Mesendoderm (in vitro differentiated cells): ENCODE measurements around the gene CRABP2.

Source experiments
- DNase-seq: peaks from one replicate; pipeline ENCODE4 v3.0.0; 2013
- H2AK5ac ChIP-seq: 2 replicates; pipeline ENCODE4 v1.6.1; 2013; ENCODE audit warnings: low read length, inconsistent platforms
- H2BK120ac ChIP-seq: 2 replicates; pipeline ENCODE4 v1.6.1; 2013; ENCODE audit warnings: low read depth, mild to moderate bottlenecking, low read length, moderate library complexity, mixed read lengths
- H2BK15ac ChIP-seq: replicated peaks from 2 replicates; pipeline ENCODE4 v1.6.1; 2013; ENCODE audit warnings: low read depth, mild to moderate bottlenecking, moderate library complexity
- H2BK5ac ChIP-seq: 2 replicates; pipeline ENCODE4 v1.6.1; 2013; ENCODE audit warnings: low read length, inconsistent platforms
- H3K18ac ChIP-seq: 2 replicates; pipeline ENCODE4 v1.6.1; 2013; ENCODE audit warnings: mild to moderate bottlenecking, low read length, mixed read lengths
- H3K23ac ChIP-seq: one replicate; pipeline ENCODE4 v1.6.1; 2013; ENCODE audit warnings: low read length
- H3K27ac ChIP-seq: 2 replicates; pipeline ENCODE4 v1.5.1; 2013; ENCODE audit warnings: low read depth, mild to moderate bottlenecking, inconsistent platforms, low read length, moderate library complexity
- H3K27me3 ChIP-seq: 2 replicates; pipeline ENCODE4 v1.6.1; 2013; ENCODE audit warnings: low read length, control low read depth, mild to moderate bottlenecking, inconsistent platforms; ENCODE audit not compliant: insufficient read depth, poor library complexity
- H3K36me3 ChIP-seq: 2 replicates; pipeline ENCODE4 v1.6.1; 2013; ENCODE audit warnings: low read length, inconsistent platforms; ENCODE audit not compliant: control insufficient read depth, insufficient read depth
- H3K4ac ChIP-seq: one replicate; pipeline ENCODE4 v1.6.1; 2013; ENCODE audit warnings: low read depth, mild to moderate bottlenecking, low read length, moderate library complexity
- H3K4me1 ChIP-seq: 2 replicates; pipeline ENCODE4 v1.6.1; 2013; ENCODE audit warnings: low read depth, low read length, inconsistent platforms; ENCODE audit not compliant: control insufficient read depth
- H3K4me2 ChIP-seq: 2 replicates; pipeline ENCODE4 v1.6.1; 2013; ENCODE audit warnings: low read length
- H3K4me3 ChIP-seq: 2 replicates; pipeline ENCODE4 v1.5.1; 2013; ENCODE audit warnings: mild to moderate bottlenecking, low read length
- H3K56ac ChIP-seq: one replicate; pipeline ENCODE4 v1.6.1; 2013; ENCODE audit warnings: low read length
- H3K79me1 ChIP-seq: 2 replicates; pipeline ENCODE4 v1.6.1; 2013; ENCODE audit warnings: low read length, inconsistent platforms
- H3K79me2 ChIP-seq: 2 replicates; pipeline ENCODE4 v1.6.1; 2013; ENCODE audit warnings: mild to moderate bottlenecking, low read length; ENCODE audit not compliant: control insufficient read depth, insufficient read depth
- H3K9ac ChIP-seq: 2 replicates; pipeline ENCODE4 v1.6.1; 2013; ENCODE audit warnings: low read length, inconsistent platforms
- H4K5ac ChIP-seq: one replicate; pipeline ENCODE4 v1.6.1; 2013; ENCODE audit warnings: low read length
- H4K8ac ChIP-seq: one replicate; pipeline ENCODE4 v1.6.1; 2013; ENCODE audit warnings: low read depth, mild to moderate bottlenecking, control low read depth, low read length, moderate library complexity
- WGBS: extraction: QIAGEN DNeasy Blood & Tissue Kit; methylation state at CpG from one replicate; pipeline ENCODE4 v1.1.7; 2013; ENCODE audit warnings: low lambda C conversion rate, missing lambda C conversion rate; ENCODE audit not compliant: insufficient coverage; ENCODE audit errors: extremely low coverage; 5-methylcytosine and 5-hydroxymethylcytosine counted together

CRABP2 gene

GRCh38 chr1:156665539-156665938 lies 39.8 kb downstream of the CRABP2 start:
- no peak overlapping the region for H3K4me3 ChIP-seq
- peak overlapping the region; percentile 25 for H2BK5ac ChIP-seq
- no peak for DNase-seq
- H3K18ac ChIP-seq = peak overlapping the region; percentile 42
- peak overlapping the region; percentile 61 for H2AK5ac ChIP-seq
- H3K4me1 ChIP-seq = peaks cover 25% of the 10 kb centered on the region
- H3K4me2 ChIP-seq = no peak overlapping the region
- no peaks in the 10 kb centered on the region for H3K79me2 ChIP-seq
- peak overlapping the region; percentile 18 for H2BK120ac ChIP-seq
- H3K27ac ChIP-seq = peak overlapping the region; percentile 74
- no CpG with 5 or more reads among the region's 3 CpGs for WGBS
- H3K23ac ChIP-seq = no peak overlapping the region
- no peak overlapping the region for H2BK15ac ChIP-seq
- no peaks in the 10 kb centered on the region for H3K36me3 ChIP-seq
- H3K9ac ChIP-seq = peak overlapping the region; percentile 44
- H3K27me3 ChIP-seq = no peaks in the 10 kb centered on the region
- H4K5ac ChIP-seq = no peak overlapping the region
- H3K79me1 ChIP-seq = no peaks in the 10 kb centered on the region
- H4K8ac ChIP-seq = no peak overlapping the region
- peak overlapping the region; percentile 5 for H3K4ac ChIP-seq
- H3K56ac ChIP-seq = peak overlapping the region; percentile 64

GRCh38 chr1:156664767-156665411 lies 40.5 kb downstream of the CRABP2 start:
- Histone ChIP-seq H3K4ac (peak overlapping the region; percentile 46), H3K18ac (peak overlapping the region; percentile 72), H3K56ac (peak overlapping the region; percentile 64), H2AK5ac (no peak overlapping the region), H3K4me3 (no peak overlapping the region), H3K27me3 (no peaks in the 10 kb centered on the region), H2BK5ac (no peak overlapping the region), H2BK120ac (no peak overlapping the region), H2BK15ac (no peak overlapping the region), H4K5ac (no peak overlapping the region), H3K27ac (peak overlapping the region; percentile 74), H4K8ac (no peak overlapping the region), H3K79me2 (no peaks in the 10 kb centered on the region), H3K36me3 (no peaks in the 10 kb centered on the region), H3K4me1 (peaks cover 29% of the 10 kb centered on the region), H3K23ac (peak overlapping the region; percentile 34), H3K4me2 (no peak overlapping the region), H3K79me1 (no peaks in the 10 kb centered on the region), H3K9ac (peak overlapping the region; percentile 44)
- peak; percentile 91 for DNase-seq
- no CpG with 5 or more reads among the region's 16 CpGs for WGBS

DNA sequence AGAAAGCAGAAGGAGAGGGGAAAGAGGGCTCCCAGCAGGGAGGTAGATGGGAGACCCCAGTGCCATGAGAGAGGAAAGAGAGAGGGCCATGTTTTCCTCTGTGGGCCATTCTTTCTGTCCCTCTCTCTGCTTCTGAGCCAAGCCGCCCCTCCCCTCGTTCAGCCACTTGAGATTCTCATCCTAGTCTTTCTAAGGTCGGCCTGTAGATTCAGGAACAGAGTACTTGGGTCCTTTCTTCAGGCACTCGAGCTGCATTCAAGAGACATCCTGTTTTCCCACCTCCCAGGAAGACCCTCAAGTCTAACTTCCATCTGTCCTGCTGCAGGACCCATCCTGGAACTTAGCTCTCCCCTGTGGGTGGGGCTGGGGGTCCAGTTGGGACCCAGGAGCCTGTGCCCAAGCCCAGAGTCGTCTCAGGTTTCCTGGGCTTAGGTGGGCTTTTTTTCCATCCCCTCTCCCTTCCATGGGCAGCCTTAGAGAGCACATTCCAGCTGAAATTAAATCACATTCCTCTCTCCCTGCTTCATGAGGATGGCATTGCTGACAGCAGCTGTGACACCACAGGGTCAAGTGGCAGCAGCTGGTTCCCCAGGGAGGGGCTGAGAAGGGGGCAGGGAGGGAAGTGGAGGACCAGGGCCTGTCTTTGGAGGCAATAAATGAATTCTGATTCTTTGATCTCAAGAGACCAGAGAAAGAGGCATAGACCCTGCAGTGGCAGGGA lies 41.2 kb downstream of the CRABP2 start:
- WGBS = no CpG with 5 or more reads among the region's 5 CpGs
- H3K79me1 ChIP-seq = no peaks in the 10 kb centered on the region
- no peak overlapping the region for H2AK5ac ChIP-seq
- no peak overlapping the region for H4K8ac ChIP-seq
- H3K4ac ChIP-seq = peak overlapping the region; percentile 79
- peak overlapping the region; percentile 72 for H3K18ac ChIP-seq
- no peak overlapping the region for H3K4me3 ChIP-seq
- no peak overlapping the region for H2BK15ac ChIP-seq
- H3K4me2 ChIP-seq = no peak overlapping the region
- no peak overlapping the region for H2BK5ac ChIP-seq
- H3K36me3 ChIP-seq = no peaks in the 10 kb centered on the region
- peak overlapping the region; percentile 31 for H3K9ac ChIP-seq
- no peak overlapping the region for H3K23ac ChIP-seq
- H3K27me3 ChIP-seq = no peaks in the 10 kb centered on the region
- DNase-seq = peak; percentile 93
- H3K27ac ChIP-seq = peak overlapping the region; percentile 40
- peaks cover 29% of the 10 kb centered on the region for H3K4me1 ChIP-seq
- peak overlapping the region; percentile 7 for H2BK120ac ChIP-seq
- H3K56ac ChIP-seq = peak overlapping the region; percentile 53
- H3K79me2 ChIP-seq = no peaks in the 10 kb centered on the region
- H4K5ac ChIP-seq = no peak overlapping the region

GRCh38 chr1:156663178-156663577 lies 42.2 kb downstream of the CRABP2 start:
- WGBS = no CpG with 5 or more reads among the region's 5 CpGs
- peak overlapping the region; percentile 35 for H2BK120ac ChIP-seq
- H3K79me1 ChIP-seq = no peaks in the 10 kb centered on the region
- peak overlapping the region; percentile 79 for H3K4ac ChIP-seq
- H3K4me1 ChIP-seq = peaks cover 27% of the 10 kb centered on the region
- H3K27ac ChIP-seq = peak overlapping the region; percentile 92
- peak overlapping the region; percentile 71 for H3K56ac ChIP-seq
- H3K27me3 ChIP-seq = no peaks in the 10 kb centered on the region
- H4K5ac ChIP-seq = no peak overlapping the region
- H4K8ac ChIP-seq = no peak overlapping the region
- peak; percentile 71 for DNase-seq
- H3K9ac ChIP-seq = peak overlapping the region; percentile 33
- no peaks in the 10 kb centered on the region for H3K79me2 ChIP-seq
- peak overlapping the region; percentile 72 for H3K18ac ChIP-seq
- no peaks in the 10 kb centered on the region for H3K36me3 ChIP-seq
- H2BK15ac ChIP-seq = no peak overlapping the region
- H3K4me2 ChIP-seq = no peak overlapping the region
- H3K23ac ChIP-seq = no peak overlapping the region
- no peak overlapping the region for H3K4me3 ChIP-seq
- peak overlapping the region; percentile 61 for H2BK5ac ChIP-seq
- H2AK5ac ChIP-seq = no peak overlapping the region

DNA sequence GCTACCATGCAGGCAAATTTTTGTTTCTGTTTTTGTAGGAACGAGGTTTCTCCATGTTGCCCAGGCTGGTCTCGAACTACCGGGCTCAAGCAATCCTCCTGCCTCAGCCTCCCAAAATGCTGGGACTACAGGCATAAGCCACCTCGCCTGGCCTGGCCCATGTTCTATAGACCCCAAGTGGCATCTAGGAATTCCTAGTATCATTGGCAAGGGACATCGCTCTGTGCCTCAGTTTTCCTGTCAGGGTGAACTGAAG lies 42.7 kb downstream of the CRABP2 start:
- H2BK120ac ChIP-seq = no peak overlapping the region
- H3K4me3 ChIP-seq = no peak overlapping the region
- peak overlapping the region; percentile 79 for H3K4ac ChIP-seq
- H3K27ac ChIP-seq = peak overlapping the region; percentile 92
- no peak overlapping the region for H4K8ac ChIP-seq
- H4K5ac ChIP-seq = no peak overlapping the region
- peak overlapping the region; percentile 65 for H3K18ac ChIP-seq
- no peak overlapping the region for H3K23ac ChIP-seq
- WGBS = no CpG with 5 or more reads among the region's 5 CpGs
- H2BK5ac ChIP-seq = no peak overlapping the region
- no peaks in the 10 kb centered on the region for H3K79me1 ChIP-seq
- peak overlapping the region; percentile 25 for H3K9ac ChIP-seq
- no peaks in the 10 kb centered on the region for H3K36me3 ChIP-seq
- no peaks in the 10 kb centered on the region for H3K27me3 ChIP-seq
- peak overlapping the region; percentile 71 for H3K56ac ChIP-seq
- no peaks in the 10 kb centered on the region for H3K79me2 ChIP-seq
- no peak overlapping the region for H3K4me2 ChIP-seq
- peaks cover 25% of the 10 kb centered on the region for H3K4me1 ChIP-seq
- no peak overlapping the region for H2AK5ac ChIP-seq
- DNase-seq = no peak
- no peak overlapping the region for H2BK15ac ChIP-seq
